H7 (cell line): ENCODE results near the gene CHST11. TPM values are rescaled to one million over a fixed set of nuclear protein-coding genes. Genes with fewer than 3 reads are reported as not detected.
A peak's percentile ranks its signal among the peaks of the same experiment; 100 is the strongest.

Source experiments
- DNase-seq: peaks from one replicate; pipeline ENCODE4 v3.0.0; 2012
- H3K27me3 ChIP-seq: 2 replicates; pipeline ENCODE4 v1.6.0; 2011; ENCODE audit warnings: mild to moderate bottlenecking, low read length; ENCODE audit not compliant: control insufficient read depth, insufficient read depth
- H3K36me3 ChIP-seq: replicated peaks from 2 replicates; pipeline ENCODE4 v1.5.1; 2011; ENCODE audit warnings: low read length; ENCODE audit not compliant: control insufficient read depth, insufficient read depth
- H3K4me3 ChIP-seq: 2 replicates; pipeline ENCODE4 v1.5.1; 2011; ENCODE audit warnings: low read depth, mild to moderate bottlenecking, control low read depth, low read length, moderate library complexity; ENCODE audit not compliant: insufficient read depth
- total RNA-seq: library from RNA; depleted of rRNA; stranded (reverse); fragments of >200 nt; shearing (Covaris generic); gene quantifications from 2 replicates; pipeline ENCODE4 v1.2.3, GENCODE V29; 2014

The CHST11 gene
- total RNA-seq, 1 experiment from 2014 or later, result 14.5 TPM

- no peak overlapping the region for H3K4me3 ChIP-seq
- no peaks in the 10 kb centered on the region for H3K27me3 ChIP-seq
- no peaks in the 10 kb centered on the region for H3K36me3 ChIP-seq
- DNase-seq, result no peak
Measured at GRCh38 chr12:104657726-104658484, 201.2 kb downstream of the CHST11 start.

- Histone ChIP-seq H3K36me3 (no peaks in the 10 kb centered on the region), H3K27me3 (no peaks in the 10 kb centered on the region), H3K4me3 (no peak overlapping the region)
- no peak for DNase-seq
Measured at GRCh38 chr12:104659058-104659457, 202.3 kb downstream of the CHST11 start.

GRCh38 chr12:104662203-104662602 lies 205.5 kb downstream of the CHST11 start:
- Histone ChIP-seq H3K27me3 (no peaks in the 10 kb centered on the region), H3K4me3 (no peak overlapping the region), H3K36me3 (no peaks in the 10 kb centered on the region)
- no peak for DNase-seq

GRCh38 chr12:104662908-104663307 lies 206.2 kb downstream of the CHST11 start:
- DNase-seq, result no peak
- no peaks in the 10 kb centered on the region for H3K36me3 ChIP-seq
- no peak overlapping the region for H3K4me3 ChIP-seq
- H3K27me3 ChIP-seq, result no peaks in the 10 kb centered on the region

GRCh38 chr12:104664351-104664750 lies 207.6 kb downstream of the CHST11 start:
- Histone ChIP-seq H3K36me3 (no peaks in the 10 kb centered on the region), H3K4me3 (no peak overlapping the region), H3K27me3 (no peaks in the 10 kb centered on the region)
- DNase-seq, result no peak

- H3K36me3 ChIP-seq, result no peaks in the 10 kb centered on the region
- no peaks in the 10 kb centered on the region for H3K27me3 ChIP-seq
- DNase-seq, result no peak
- H3K4me3 ChIP-seq, result no peak overlapping the region
Measured at GRCh38 chr12:104665296-104665695, 208.5 kb downstream of the CHST11 start.

GRCh38 chr12:104667139-104667538 lies 210.4 kb downstream of the CHST11 start:
- Histone ChIP-seq H3K27me3 (no peaks in the 10 kb centered on the region), H3K36me3 (no peaks in the 10 kb centered on the region), H3K4me3 (no peak overlapping the region)
- no peak for DNase-seq

GRCh38 chr12:104668274-104668718 lies 211.5 kb downstream of the CHST11 start:
- DNase-seq, result no peak
- H3K27me3 ChIP-seq, result no peaks in the 10 kb centered on the region
- H3K36me3 ChIP-seq, result no peaks in the 10 kb centered on the region
- no peak overlapping the region for H3K4me3 ChIP-seq

- peak; percentile 52 for DNase-seq
- H3K4me3 ChIP-seq, result no peak overlapping the region
Measured at GRCh38 chr12:104669089-104669721, 212.5 kb downstream of the CHST11 start.

GRCh38 chr12:104669851-104670337 lies 213.1 kb downstream of the CHST11 start:
- H3K4me3 ChIP-seq, result no peak overlapping the region
- no peak for DNase-seq
- H3K36me3 ChIP-seq, result no peaks in the 10 kb centered on the region
- no peaks in the 10 kb centered on the region for H3K27me3 ChIP-seq

More at GRCh38 chr12:104669089-104669721, 212.5 kb downstream of the CHST11 start:
- no peaks in the 10 kb centered on the region for H3K36me3 ChIP-seq
- no peaks in the 10 kb centered on the region for H3K27me3 ChIP-seq

- no peak for DNase-seq
- Histone ChIP-seq H3K27me3 (no peaks in the 10 kb centered on the region), H3K36me3 (no peaks in the 10 kb centered on the region)
Measured at GRCh38 chr12:104670439-104671408, 214.0 kb downstream of the CHST11 start.

GRCh38 chr12:104671409-104672095 lies 214.8 kb downstream of the CHST11 start:
- no peak for DNase-seq
- Histone ChIP-seq H3K4me3 (no peak overlapping the region), H3K27me3 (no peaks in the 10 kb centered on the region), H3K36me3 (no peaks in the 10 kb centered on the region)

More at GRCh38 chr12:104670439-104671408, 214.0 kb downstream of the CHST11 start:
- no peak overlapping the region for H3K4me3 ChIP-seq

GRCh38 chr12:104672096-104672445 lies 215.3 kb downstream of the CHST11 start:
- no peak for DNase-seq
- Histone ChIP-seq H3K27me3 (no peaks in the 10 kb centered on the region), H3K4me3 (no peak overlapping the region), H3K36me3 (no peaks in the 10 kb centered on the region)
